ENCODE results near the gene BET1. TPM values are rescaled to one million over a fixed set of nuclear protein-coding genes. Genes with fewer than 3 reads are reported as not detected.

The BET1 gene
- total RNA-seq (ENCODE audit: low replicate concordance): 19.1 and 22.5 TPM in 2 replicates

GRCh38 chr7:94004024-94004951 lies at the start of gene BET1:
TSS of gene BET1 (minus strand) at chr7:94004355. CDS start at chr7:94004216, 139 bp downstream.

Other genes with a start within 250 kb of the BET1 start
- gene TFPI2, start 113.6 kb downstream of the BET1 start, total RNA-seq (ENCODE audit: low replicate concordance): 0.47 and 166 TPM in 2 replicates
- not detected in 2 replicates for gene GNGT1, start 97.8 kb downstream of the BET1 start, total RNA-seq (ENCODE audit: low replicate concordance)
- 2.8 and 48.6 TPM in 2 replicates for gene GNG11, start 82.6 kb downstream of the BET1 start, total RNA-seq (ENCODE audit: low replicate concordance)

Measured in smooth muscle cell of the coronary artery (primary cell).